ENCODE measurements around the gene CARS1.

- TF ChIP-seq CTCF (conservative IDR thresholded peaks at IDR 0.05; ENCODE audit: low read depth in 2 of 2) = no peak
- TF ChIP-seq STAT1 (IDR thresholded peaks at IDR 0.05; ENCODE audit: unreplicated experiment) = no peak
- no peak for TF ChIP-seq EZH2 (IDR thresholded peaks at IDR 0.05; ENCODE audit: low read depth, unreplicated experiment)
- no peak for TF ChIP-seq REST (IDR thresholded peaks at IDR 0.05; ENCODE audit: unreplicated experiment)
- TF ChIP-seq NANOG (IDR thresholded peaks at IDR 0.05; ENCODE audit: borderline replicate concordance) = no peak
Measured at GRCh38 chr11:2963761-2964160, 93.5 kb downstream of the CARS1 start.

Data from GM23338 (cell line).